ENCODE data around the gene LONRF2. TPM values are rescaled to one million over a fixed set of nuclear protein-coding genes. Genes with fewer than 3 reads are reported as not detected.

LONRF2 gene
- total and polyA plus RNA-seq, 2 experiments from 2014 or later, result 0.69 to 1.9 TPM

DNA sequence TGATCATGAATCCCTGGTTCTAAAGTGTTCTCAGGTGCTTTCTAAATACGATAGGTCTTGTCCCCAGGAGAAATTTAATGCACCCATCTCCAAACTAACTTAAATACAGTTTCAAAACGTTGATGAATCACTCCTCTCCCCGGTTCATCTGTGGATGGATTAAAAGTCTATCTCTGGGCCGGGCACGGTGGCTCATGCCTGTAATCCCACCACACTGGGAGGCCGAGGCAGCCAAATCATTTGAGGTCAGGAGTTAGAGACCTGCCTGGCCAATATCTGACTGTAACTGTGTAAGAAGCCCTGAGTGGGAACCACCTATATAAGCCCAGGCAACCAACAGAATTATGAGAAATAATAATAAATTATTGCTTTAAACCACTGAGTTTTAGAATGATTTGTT lies 78.7 kb downstream of the LONRF2 start:
- no peaks in the 10 kb centered on the region for H3K79me2 ChIP-seq
- H3K4me2 ChIP-seq, result no peak overlapping the region
- no peak for DNase-seq (ENCODE audit: low spot score)
- no peaks in the 10 kb centered on the region for H4K20me1 ChIP-seq (ENCODE audit: insufficient read depth, poor library complexity, severe bottlenecking)
- H3K9me2 ChIP-seq (replicated peaks; ENCODE audit: insufficient read depth), result no peaks in the 10 kb centered on the region
- TF ChIP-seq EZH2 (IDR thresholded peaks at IDR 0.05; ENCODE audit: borderline replicate concordance) (no peak), EZH2phosphoT487 (IDR thresholded peaks at IDR 0.05; ENCODE audit: low read depth, severe bottlenecking, unreplicated experiment) (no peak)
- TF ChIP-seq, protein P1, sequence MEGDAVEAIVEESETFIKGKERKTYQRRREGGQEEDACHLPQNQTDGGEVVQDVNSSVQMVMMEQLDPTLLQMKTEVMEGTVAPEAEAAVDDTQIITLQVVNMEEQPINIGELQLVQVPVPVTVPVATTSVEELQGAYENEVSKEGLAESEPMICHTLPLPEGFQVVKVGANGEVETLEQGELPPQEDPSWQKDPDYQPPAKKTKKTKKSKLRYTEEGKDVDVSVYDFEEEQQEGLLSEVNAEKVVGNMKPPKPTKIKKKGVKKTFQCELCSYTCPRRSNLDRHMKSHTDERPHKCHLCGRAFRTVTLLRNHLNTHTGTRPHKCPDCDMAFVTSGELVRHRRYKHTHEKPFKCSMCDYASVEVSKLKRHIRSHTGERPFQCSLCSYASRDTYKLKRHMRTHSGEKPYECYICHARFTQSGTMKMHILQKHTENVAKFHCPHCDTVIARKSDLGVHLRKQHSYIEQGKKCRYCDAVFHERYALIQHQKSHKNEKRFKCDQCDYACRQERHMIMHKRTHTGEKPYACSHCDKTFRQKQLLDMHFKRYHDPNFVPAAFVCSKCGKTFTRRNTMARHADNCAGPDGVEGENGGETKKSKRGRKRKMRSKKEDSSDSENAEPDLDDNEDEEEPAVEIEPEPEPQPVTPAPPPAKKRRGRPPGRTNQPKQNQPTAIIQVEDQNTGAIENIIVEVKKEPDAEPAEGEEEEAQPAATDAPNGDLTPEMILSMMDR (IDR thresholded peaks at IDR 0.05; ENCODE audit: poor library complexity), result no peak
- no peaks in the 10 kb centered on the region for H3K36me3 ChIP-seq (replicated peaks; ENCODE audit: insufficient read depth, low read depth)
- WGBS (ENCODE audit: low lambda C conversion rate, missing lambda C conversion rate), result 85% methylated on average over 6 of the region's 6 CpGs
- H3K27ac ChIP-seq, result no peak overlapping the region
- H3K4me3 ChIP-seq, result no peak overlapping the region
- H3K4me1 ChIP-seq (ENCODE audit: insufficient read depth), result peaks cover 19% of the 10 kb centered on the region
- H3K27me3 ChIP-seq, result no peaks in the 10 kb centered on the region
- H3K9me3 ChIP-seq (ENCODE audit: low read depth), result no peaks in the 10 kb centered on the region
- no peak overlapping the region for H2AFZ ChIP-seq

DNA sequence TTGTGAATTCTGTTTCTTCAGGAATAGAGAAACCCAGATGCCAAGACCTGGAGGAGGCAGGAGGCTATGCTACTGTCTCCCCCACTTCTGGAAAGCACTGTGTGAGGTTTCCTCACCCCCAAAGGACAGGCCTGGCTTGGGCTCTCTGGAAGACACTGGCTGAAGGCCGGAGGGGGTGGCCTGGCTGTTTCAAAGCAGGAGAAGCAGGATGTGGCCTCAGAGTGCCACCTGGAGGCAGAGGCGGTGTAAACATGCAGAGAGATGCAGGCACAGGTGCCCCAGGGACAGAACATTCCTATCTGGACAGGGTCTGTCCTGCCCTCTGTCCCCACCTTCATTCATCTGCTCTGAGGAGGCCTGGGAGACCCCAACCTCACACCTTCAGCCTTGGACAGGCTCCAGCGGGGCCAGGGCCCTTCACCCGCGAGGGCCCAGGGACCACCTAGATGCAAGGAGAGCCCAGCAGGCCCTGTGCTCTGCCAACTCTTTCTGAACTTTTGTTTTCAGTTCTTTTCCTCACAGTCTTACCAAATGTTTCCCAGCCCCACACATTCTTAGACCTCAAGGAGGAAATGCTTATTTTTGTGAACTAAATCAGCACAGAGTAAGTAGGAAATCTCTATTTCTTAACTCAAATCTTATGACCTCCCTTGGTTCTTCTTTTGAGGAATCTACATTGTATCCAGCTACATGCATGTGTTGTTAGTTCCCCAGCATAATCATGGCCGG lies 79.2 kb downstream of the LONRF2 start:
- WGBS (ENCODE audit: low lambda C conversion rate, missing lambda C conversion rate), result 27% methylated on average over 6 of the region's 6 CpGs
- no peak overlapping the region for H3K4me3 ChIP-seq
- TF ChIP-seq EZH2 (IDR thresholded peaks at IDR 0.05; ENCODE audit: borderline replicate concordance), result no peak
- TF ChIP-seq, protein P1 (IDR thresholded peaks at IDR 0.05; ENCODE audit: poor library complexity), result peak; percentile 79
- no peak overlapping the region for H3K4me2 ChIP-seq
- H3K27me3 ChIP-seq, result no peaks in the 10 kb centered on the region
- no peaks in the 10 kb centered on the region for H3K9me3 ChIP-seq (ENCODE audit: low read depth)
- H4K20me1 ChIP-seq (ENCODE audit: insufficient read depth, poor library complexity, severe bottlenecking), result no peaks in the 10 kb centered on the region
- no peaks in the 10 kb centered on the region for H3K79me2 ChIP-seq
- peak; percentile 82 for DNase-seq (ENCODE audit: low spot score)
- no peak overlapping the region for H2AFZ ChIP-seq
- H3K9me2 ChIP-seq (replicated peaks; ENCODE audit: insufficient read depth), result no peaks in the 10 kb centered on the region
- no peaks in the 10 kb centered on the region for H3K36me3 ChIP-seq (replicated peaks; ENCODE audit: insufficient read depth, low read depth)
- no peak overlapping the region for H3K27ac ChIP-seq
- peaks cover 19% of the 10 kb centered on the region for H3K4me1 ChIP-seq (ENCODE audit: insufficient read depth)

DNA sequence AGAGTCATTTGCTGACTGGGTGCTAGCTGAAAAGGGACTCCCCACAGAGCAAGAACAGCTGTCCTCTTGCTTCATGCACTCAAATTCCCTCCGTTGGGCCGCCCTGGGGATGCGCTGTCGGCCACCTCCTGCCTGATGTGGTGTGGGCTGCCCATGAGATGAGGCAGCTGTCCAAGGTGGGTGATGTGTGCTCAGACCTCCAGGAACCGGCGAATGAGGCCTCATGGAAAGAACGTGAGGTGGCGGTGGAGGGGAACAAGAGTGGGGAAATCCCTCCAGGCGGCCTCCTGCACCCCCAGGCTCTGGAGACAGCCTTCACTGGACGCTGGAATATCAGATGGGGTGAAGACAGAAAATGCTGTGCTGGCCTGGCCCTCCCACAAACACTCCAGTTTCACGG lies 79.8 kb downstream of the LONRF2 start:
- Histone ChIP-seq H4K20me1 (ENCODE audit: insufficient read depth, poor library complexity, severe bottlenecking) (no peaks in the 10 kb centered on the region), H3K4me3 (no peak overlapping the region), H3K4me1 (ENCODE audit: insufficient read depth) (peaks cover 19% of the 10 kb centered on the region), H3K27ac (no peak overlapping the region), H3K9me2 (replicated peaks; ENCODE audit: insufficient read depth) (no peaks in the 10 kb centered on the region), H3K36me3 (replicated peaks; ENCODE audit: insufficient read depth, low read depth) (no peaks in the 10 kb centered on the region), H3K79me2 (no peaks in the 10 kb centered on the region), H3K4me2 (no peak overlapping the region), H3K27me3 (no peaks in the 10 kb centered on the region), H2AFZ (no peak overlapping the region), H3K9me3 (ENCODE audit: low read depth) (no peaks in the 10 kb centered on the region)
- WGBS (ENCODE audit: low lambda C conversion rate, missing lambda C conversion rate), result 78% methylated on average over 11 of the region's 11 CpGs
- no peak for DNase-seq (ENCODE audit: low spot score)
- no peak for TF ChIP-seq EZH2phosphoT487 (IDR thresholded peaks at IDR 0.05; ENCODE audit: low read depth, severe bottlenecking, unreplicated experiment)
- no peak for TF ChIP-seq EZH2 (IDR thresholded peaks at IDR 0.05; ENCODE audit: borderline replicate concordance)
- TF ChIP-seq, protein P1 (IDR thresholded peaks at IDR 0.05; ENCODE audit: poor library complexity), result no peak

Measured in hepatocyte (in vitro differentiated cells).